ENCODE measurements around the gene SP2.

DNA sequence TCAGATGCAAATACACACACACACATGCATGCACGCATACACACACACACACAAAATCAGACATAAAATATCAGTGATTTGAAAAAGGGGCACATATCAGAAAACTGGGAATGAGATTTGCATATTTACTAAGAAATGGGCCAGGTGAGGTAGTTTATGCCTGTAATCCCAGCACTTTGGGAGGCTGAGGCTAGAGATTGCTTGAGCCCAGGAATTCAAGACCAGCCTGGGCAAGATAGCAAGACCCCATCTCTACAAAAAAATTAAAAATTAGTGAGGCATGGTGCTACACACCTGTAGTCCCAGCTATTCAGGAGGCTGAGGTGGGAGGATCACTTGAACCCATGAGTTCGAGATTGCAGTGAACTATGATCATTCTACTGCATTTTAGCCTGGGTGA, 23.0 kb downstream of the SP2 start:
- TF ChIP-seq POLR2A (IDR thresholded peaks at IDR 0.05; ENCODE audit: low read depth, low read length): no peak
- no peak for TF ChIP-seq POLR2AphosphoS5 (IDR thresholded peaks at IDR 0.05; ENCODE audit: low read depth, low read length)
